ENCODE data around the gene MYRIP. TPM values are rescaled to one million over a fixed set of nuclear protein-coding genes. Genes with fewer than 3 reads are reported as not detected.

The MYRIP gene
- total and polyA plus RNA-seq, 4 donors = 0.98 to 11.7 (median 6.8) TPM

DNA sequence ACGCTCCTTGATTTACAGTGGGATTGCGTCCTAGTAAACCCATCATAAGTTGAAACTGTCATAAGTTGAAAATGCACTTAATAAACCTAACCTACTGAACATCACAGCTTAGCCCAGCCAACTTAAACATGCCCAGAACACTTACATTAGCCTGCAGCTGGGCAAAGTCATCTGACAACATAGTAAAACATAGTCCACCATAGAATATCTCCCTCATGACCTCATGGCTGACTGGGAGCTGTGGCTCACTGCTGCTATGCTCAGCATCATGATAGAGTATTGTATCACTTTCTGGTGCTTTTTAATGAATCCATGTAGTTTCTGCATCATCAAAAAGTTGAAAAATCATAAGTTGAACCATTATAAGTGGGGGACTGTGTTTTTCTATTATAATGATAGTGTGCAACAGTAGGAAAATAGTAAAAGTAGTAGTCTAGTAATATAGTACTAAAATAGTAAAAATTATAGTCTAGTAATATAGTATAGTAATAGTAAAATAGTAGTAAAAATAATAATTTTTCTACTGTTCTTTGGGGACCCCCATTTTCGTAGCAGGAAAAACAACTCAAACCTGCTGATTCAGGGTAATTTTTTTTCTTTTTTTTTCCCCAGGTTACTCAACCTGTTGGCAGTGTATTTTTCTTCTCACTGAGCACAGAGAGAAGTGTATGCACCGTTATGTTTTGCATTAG lies 233.5 kb downstream of the MYRIP start:
- TF ChIP-seq SP1 (IDR thresholded peaks at IDR 0.05) (no peak), EGR1 (IDR thresholded peaks at IDR 0.05; ENCODE audit: low read depth in 2 of 2) (no peak), TAF1 (conservative IDR thresholded peaks at IDR 0.05) (no peak)
- TF ChIP-seq, protein P1, sequence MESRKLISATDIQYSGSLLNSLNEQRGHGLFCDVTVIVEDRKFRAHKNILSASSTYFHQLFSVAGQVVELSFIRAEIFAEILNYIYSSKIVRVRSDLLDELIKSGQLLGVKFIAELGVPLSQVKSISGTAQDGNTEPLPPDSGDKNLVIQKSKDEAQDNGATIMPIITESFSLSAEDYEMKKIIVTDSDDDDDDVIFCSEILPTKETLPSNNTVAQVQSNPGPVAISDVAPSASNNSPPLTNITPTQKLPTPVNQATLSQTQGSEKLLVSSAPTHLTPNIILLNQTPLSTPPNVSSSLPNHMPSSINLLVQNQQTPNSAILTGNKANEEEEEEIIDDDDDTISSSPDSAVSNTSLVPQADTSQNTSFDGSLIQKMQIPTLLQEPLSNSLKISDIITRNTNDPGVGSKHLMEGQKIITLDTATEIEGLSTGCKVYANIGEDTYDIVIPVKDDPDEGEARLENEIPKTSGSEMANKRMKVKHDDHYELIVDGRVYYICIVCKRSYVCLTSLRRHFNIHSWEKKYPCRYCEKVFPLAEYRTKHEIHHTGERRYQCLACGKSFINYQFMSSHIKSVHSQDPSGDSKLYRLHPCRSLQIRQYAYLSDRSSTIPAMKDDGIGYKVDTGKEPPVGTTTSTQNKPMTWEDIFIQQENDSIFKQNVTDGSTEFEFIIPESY (IDR thresholded peaks at IDR 0.05) = no peak
- Histone ChIP-seq H3K27me3 (ENCODE audit: control insufficient read depth in 4 of 4, insufficient read depth in 4 of 4, low read length in 3 of 4) (no peaks in the 10 kb centered on the region), H3K4me3 (ENCODE audit: low read depth in 1 of 3, low read length in 3 of 3) (no peak overlapping the region), H3K9me3 (ENCODE audit: control insufficient read depth in 4 of 4, low read length in 3 of 4) (no peaks in the 10 kb centered on the region), H3K4me1 (ENCODE audit: control insufficient read depth in 4 of 4, insufficient read depth in 4 of 4, low read length in 3 of 4) (no peaks in the 10 kb centered on the region), H3K27ac (ENCODE audit: low read depth in 1 of 2, low read length in 2 of 2) (no peak overlapping the region), H3K9ac (ENCODE audit: low read depth in 1 of 2, low read length in 2 of 2) (no peak overlapping the region), H3K36me3 (ENCODE audit: control insufficient read depth in 4 of 4, insufficient read depth in 3 of 4, low read depth in 1 of 4, low read length in 3 of 4) (peaks cover 0 to 20% (median 8%) of the 10 kb centered on the region in 4 donors)
- 69% methylated on average over 4 of the region's 4 CpGs for WGBS
- DNase-seq (ENCODE audit: low spot score) = no peak

DNA sequence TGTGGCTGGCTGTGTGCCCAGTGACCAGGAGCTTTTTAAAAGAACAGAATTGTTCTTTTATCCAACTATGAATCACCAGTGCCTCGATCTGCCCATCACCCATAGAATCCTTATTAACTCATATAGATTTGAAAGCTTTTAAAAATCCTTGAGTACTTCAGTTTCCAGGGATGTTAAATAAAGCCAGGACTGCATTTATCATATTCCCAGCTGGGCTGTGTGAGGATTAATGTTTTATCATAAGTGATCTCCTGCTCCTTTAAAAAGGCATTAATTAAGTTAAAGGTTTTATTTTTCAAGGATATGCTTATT lies 234.0 kb downstream of the MYRIP start:
- Histone ChIP-seq H3K27me3 (ENCODE audit: control insufficient read depth in 4 of 4, insufficient read depth in 4 of 4, low read length in 3 of 4) (no peaks in the 10 kb centered on the region), H3K9me3 (ENCODE audit: control insufficient read depth in 4 of 4, low read length in 3 of 4) (no peaks in the 10 kb centered on the region), H3K36me3 (ENCODE audit: control insufficient read depth in 4 of 4, insufficient read depth in 3 of 4, low read depth in 1 of 4, low read length in 3 of 4) (peaks cover 0 to 20% (median 8%) of the 10 kb centered on the region in 4 donors), H3K4me1 (ENCODE audit: control insufficient read depth in 4 of 4, insufficient read depth in 4 of 4, low read length in 3 of 4) (no peaks in the 10 kb centered on the region), H3K9ac (ENCODE audit: low read depth in 1 of 2, low read length in 2 of 2) (no peak overlapping the region), H3K27ac (ENCODE audit: low read depth in 1 of 2, low read length in 2 of 2) (no peak overlapping the region), H3K4me3 (ENCODE audit: low read depth in 1 of 3, low read length in 3 of 3) (no peak overlapping the region)
- whole genome bisulfite sequencing = 50% methylated on average over 1 of the region's 1 CpG
- DNase-seq (ENCODE audit: low spot score) = no peak
- TF ChIP-seq, protein P2, sequence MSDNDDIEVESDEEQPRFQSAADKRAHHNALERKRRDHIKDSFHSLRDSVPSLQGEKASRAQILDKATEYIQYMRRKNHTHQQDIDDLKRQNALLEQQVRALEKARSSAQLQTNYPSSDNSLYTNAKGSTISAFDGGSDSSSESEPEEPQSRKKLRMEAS (IDR thresholded peaks at IDR 0.05) = no peak
- TF ChIP-seq YY1 (IDR thresholded peaks at IDR 0.05) (no peak), TAF1 (conservative IDR thresholded peaks at IDR 0.05) (no peak), GABPA (IDR thresholded peaks at IDR 0.05 in 1 of 2, conservative IDR thresholded peaks at IDR 0.05 in 1 of 2) (no peak), JUND (IDR thresholded peaks at IDR 0.05) (no peak), HNF4G (IDR thresholded peaks at IDR 0.05) (no peak), FOXA2 (IDR thresholded peaks at IDR 0.05) (no peak), EGR1 (IDR thresholded peaks at IDR 0.05; ENCODE audit: low read depth in 2 of 2) (no peak), RXRA (IDR thresholded peaks at IDR 0.05) (no peak)
- TF ChIP-seq, protein P3, sequence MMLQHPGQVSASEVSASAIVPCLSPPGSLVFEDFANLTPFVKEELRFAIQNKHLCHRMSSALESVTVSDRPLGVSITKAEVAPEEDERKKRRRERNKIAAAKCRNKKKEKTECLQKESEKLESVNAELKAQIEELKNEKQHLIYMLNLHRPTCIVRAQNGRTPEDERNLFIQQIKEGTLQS (IDR thresholded peaks at IDR 0.05) = no peak
- TF ChIP-seq, protein P1 (IDR thresholded peaks at IDR 0.05) = no peak

DNA sequence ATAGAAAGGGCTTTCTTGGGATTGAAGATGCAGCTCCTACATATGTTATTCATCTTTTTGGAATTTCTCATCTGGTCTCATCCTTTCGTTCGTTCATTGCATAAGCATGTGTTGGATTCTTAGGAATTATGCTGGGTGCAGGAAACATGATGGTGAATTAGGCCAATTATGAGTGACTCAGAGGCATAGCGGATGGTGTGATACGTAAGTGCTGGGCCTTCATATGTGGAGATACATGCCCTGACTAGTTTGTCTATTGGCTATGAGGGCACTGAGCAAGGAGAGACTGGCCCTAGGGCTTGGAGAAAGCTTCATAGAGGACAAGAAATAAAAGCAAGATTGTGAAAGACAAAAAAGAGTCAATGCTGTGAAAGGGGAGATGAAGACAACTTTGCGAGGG lies 235.1 kb downstream of the MYRIP start:
- Histone ChIP-seq H3K9ac (ENCODE audit: low read depth in 1 of 2, low read length in 2 of 2) (no peak overlapping the region), H3K36me3 (ENCODE audit: control insufficient read depth in 4 of 4, insufficient read depth in 3 of 4, low read depth in 1 of 4, low read length in 3 of 4) (peaks cover 0 to 20% (median 8%) of the 10 kb centered on the region in 4 donors), H3K4me3 (ENCODE audit: low read depth in 1 of 3, low read length in 3 of 3) (no peak overlapping the region), H3K27me3 (ENCODE audit: control insufficient read depth in 4 of 4, insufficient read depth in 4 of 4, low read length in 3 of 4) (no peaks in the 10 kb centered on the region), H3K9me3 (ENCODE audit: control insufficient read depth in 4 of 4, low read length in 3 of 4) (peaks cover 0 to 2% (median 0%) of the 10 kb centered on the region in 4 donors), H3K27ac (ENCODE audit: low read depth in 1 of 2, low read length in 2 of 2) (no peak overlapping the region), H3K4me1 (ENCODE audit: control insufficient read depth in 4 of 4, insufficient read depth in 4 of 4, low read length in 3 of 4) (no peaks in the 10 kb centered on the region)
- WGBS = 96% methylated on average over 5 of the region's 5 CpGs
- DNase-seq (ENCODE audit: low spot score) = no peak
- TF ChIP-seq RAD21 (IDR thresholded peaks at IDR 0.05) (no peak), RXRA (IDR thresholded peaks at IDR 0.05) (no peak), FOXA1 (IDR thresholded peaks at IDR 0.05) (no peak), JUND (IDR thresholded peaks at IDR 0.05) (no peak), TAF1 (conservative IDR thresholded peaks at IDR 0.05) (no peak), YY1 (IDR thresholded peaks at IDR 0.05) (no peak), SP1 (IDR thresholded peaks at IDR 0.05) (no peak), HNF4G (IDR thresholded peaks at IDR 0.05) (no peak)
- TF ChIP-seq, protein P2 (IDR thresholded peaks at IDR 0.05) = no peak
- TF ChIP-seq, protein P4, sequence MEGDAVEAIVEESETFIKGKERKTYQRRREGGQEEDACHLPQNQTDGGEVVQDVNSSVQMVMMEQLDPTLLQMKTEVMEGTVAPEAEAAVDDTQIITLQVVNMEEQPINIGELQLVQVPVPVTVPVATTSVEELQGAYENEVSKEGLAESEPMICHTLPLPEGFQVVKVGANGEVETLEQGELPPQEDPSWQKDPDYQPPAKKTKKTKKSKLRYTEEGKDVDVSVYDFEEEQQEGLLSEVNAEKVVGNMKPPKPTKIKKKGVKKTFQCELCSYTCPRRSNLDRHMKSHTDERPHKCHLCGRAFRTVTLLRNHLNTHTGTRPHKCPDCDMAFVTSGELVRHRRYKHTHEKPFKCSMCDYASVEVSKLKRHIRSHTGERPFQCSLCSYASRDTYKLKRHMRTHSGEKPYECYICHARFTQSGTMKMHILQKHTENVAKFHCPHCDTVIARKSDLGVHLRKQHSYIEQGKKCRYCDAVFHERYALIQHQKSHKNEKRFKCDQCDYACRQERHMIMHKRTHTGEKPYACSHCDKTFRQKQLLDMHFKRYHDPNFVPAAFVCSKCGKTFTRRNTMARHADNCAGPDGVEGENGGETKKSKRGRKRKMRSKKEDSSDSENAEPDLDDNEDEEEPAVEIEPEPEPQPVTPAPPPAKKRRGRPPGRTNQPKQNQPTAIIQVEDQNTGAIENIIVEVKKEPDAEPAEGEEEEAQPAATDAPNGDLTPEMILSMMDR (IDR thresholded peaks at IDR 0.05; ENCODE audit: low read depth, low read length, missing input control) = no peak
- TF ChIP-seq, protein P3 (IDR thresholded peaks at IDR 0.05) = no peak
- TF ChIP-seq, protein P1 (IDR thresholded peaks at IDR 0.05) = no peak

All from liver (tissue), 9 donors.